Smooth muscle cell of the brain vasculature (primary cell): Measurements from ENCODE around the gene GNAS-AS1.

ENCODE experiments used
- DNase-seq: peaks from one replicate; pipeline ENCODE4 v3.0.0-alpha.2; 2012; ENCODE audit warnings: low read depth, low spot score

Gene GNAS-AS1

DNA sequence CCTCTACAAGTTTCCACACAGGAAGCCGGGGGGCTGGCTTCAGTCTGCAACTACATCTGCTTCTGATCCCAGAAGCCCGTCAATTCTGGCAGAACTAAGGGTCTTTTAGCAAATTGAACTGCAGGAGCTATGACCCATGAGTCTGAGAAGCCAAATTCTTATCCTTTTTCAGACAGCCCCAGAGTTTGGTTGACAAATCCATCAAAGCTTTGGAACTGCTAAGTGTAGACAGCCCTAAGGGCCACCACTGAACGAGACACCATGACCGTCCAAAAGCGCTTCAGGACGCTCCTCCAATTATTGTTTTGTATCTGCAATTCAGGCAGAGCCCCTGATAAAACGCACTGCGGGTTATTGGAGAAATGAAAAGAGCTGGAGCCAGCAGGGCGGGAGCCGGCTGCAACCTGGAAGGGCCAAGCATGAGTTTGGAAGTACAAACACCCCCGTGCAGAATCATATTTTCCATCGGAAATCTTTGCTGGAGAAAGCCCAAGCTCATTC lies 67.1 kb downstream of the GNAS-AS1 start:
- no peak for DNase-seq

- no peak for DNase-seq
Measured at GRCh38 chr20:58781138-58781537, 69.6 kb downstream of the GNAS-AS1 start.

GRCh38 chr20:58778760-58779159 lies 71.9 kb downstream of the GNAS-AS1 start:
- DNase-seq = no peak

- DNase-seq = no peak
Measured at GRCh38 chr20:58777657-58778056, 73.0 kb downstream of the GNAS-AS1 start.

GRCh38 chr20:58776109-58776508 lies 74.6 kb downstream of the GNAS-AS1 start:
- DNase-seq = no peak

GRCh38 chr20:58775371-58775770 lies 75.3 kb downstream of the GNAS-AS1 start:
- no peak for DNase-seq

DNA sequence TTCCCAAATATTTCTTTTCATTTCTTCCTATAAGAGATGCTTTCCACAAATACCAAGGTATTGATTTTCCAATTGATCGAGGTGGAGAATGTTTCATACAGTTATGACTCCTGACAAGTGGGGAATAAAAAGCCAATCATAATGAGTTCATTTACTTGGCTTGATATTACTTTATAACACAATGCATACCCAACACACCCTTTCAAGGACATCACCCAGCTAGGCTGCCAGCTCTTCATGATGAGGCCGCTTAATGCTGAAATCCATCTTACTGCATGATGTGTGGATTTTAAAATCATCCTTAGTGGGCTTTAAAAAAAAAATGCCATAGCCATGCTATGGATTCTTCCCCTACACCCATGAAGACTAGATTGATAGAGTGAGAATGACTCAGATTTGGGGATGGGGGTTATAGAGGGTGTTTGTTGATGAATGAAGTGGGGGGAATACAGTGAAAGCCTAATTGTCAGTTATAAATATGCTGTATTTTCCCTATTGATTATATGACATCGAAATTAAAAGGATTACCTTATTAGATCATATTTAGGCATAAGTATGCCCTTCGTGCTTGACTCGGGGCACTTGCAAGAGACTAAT lies 75.9 kb downstream of the GNAS-AS1 start:
- no peak for DNase-seq

DNA sequence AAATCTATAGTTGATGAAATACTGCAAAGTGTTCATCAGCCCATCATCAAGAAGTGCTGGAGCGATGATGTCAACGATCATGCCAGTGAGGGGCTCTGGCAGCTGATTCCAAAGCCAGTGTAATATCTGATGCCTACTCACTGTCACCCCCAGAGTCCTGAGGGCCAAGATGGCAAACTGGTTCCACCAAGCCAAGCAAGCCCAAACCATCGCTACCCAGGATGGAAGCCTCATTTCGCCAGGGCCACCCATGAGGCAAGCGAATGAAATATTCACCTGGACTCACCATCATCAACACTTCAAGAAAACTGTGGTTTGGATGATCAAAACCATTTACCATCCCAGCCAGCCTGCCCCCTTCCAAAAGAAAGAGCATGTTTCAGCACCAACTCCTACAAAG lies 76.5 kb downstream of the GNAS-AS1 start:
- DNase-seq = no peak

DNA sequence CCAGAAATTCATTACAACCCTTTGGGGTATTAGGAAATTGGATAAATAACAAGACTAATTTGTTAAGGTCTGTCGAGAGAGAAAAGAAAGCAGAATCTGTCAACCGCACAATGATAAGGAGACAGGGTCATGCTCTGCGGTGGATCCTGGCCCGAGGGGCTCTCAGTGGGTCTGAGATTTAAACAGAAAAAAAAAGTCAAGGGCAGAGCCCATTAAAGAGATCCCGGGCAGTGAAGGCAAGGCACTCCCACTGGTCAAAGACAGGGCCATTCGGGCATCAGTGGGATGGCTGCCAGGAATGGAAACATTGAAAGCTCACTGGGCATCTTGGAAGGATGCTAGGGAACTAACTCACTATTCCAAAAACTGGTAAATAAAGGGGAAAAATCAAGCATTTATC lies 77.9 kb downstream of the GNAS-AS1 start:
- DNase-seq = no peak
